SKM-1 treated with dmso at 0.1 percent for 144 hours (cell line): ENCODE results near the gene THUMPD3.

Source experiments
- DNase-seq: peaks from one replicate; lab custom pipeline; 2025; ENCODE audit not compliant: unreplicated experiment; lab: John Stamatoyannopoulos, UW

The THUMPD3 gene

GRCh38 chr3:9362731-9363530 is at the start of gene THUMPD3:
Gene THUMPD3, plus strand, starts transcription at chr3:9363054. Its CDS starts 2,015 bp downstream, at chr3:9365069.
- DNase-seq = peak; percentile 94

- DNase-seq = no peak
These were observed 48.1 kb upstream of the THUMPD3 start for GRCh38 chr3:9314796-9315195.

- DNase-seq = no peak
These were observed 45.9 kb upstream of the THUMPD3 start for GRCh38 chr3:9316881-9317361.

GRCh38 chr3:9322780-9323179 is 40.1 kb upstream of the THUMPD3 start:
- no peak for DNase-seq

- DNase-seq = no peak
These were observed 37.9 kb upstream of the THUMPD3 start for GRCh38 chr3:9324944-9325343.

GRCh38 chr3:9327578-9327977 is 35.3 kb upstream of the THUMPD3 start:
- DNase-seq = no peak

GRCh38 chr3:9330166-9330703 is 32.6 kb upstream of the THUMPD3 start:
- no peak for DNase-seq

- no peak for DNase-seq
These were observed 31.7 kb upstream of the THUMPD3 start for GRCh38 chr3:9331171-9331570.

GRCh38 chr3:9332250-9333030 is 30.4 kb upstream of the THUMPD3 start:
- DNase-seq = no peak

GRCh38 chr3:9339761-9340471 is 22.9 kb upstream of the THUMPD3 start:
- DNase-seq = no peak

GRCh38 chr3:9340472-9340902 is 22.4 kb upstream of the THUMPD3 start:
- no peak for DNase-seq

GRCh38 chr3:9342696-9343095 is 20.2 kb upstream of the THUMPD3 start:
- DNase-seq = no peak

GRCh38 chr3:9343115-9343514 is 19.7 kb upstream of the THUMPD3 start:
- no peak for DNase-seq

- DNase-seq = no peak
These were observed 17.8 kb upstream of the THUMPD3 start for GRCh38 chr3:9345041-9345440.

GRCh38 chr3:9346141-9346540 is 16.7 kb upstream of the THUMPD3 start:
- DNase-seq = no peak

GRCh38 chr3:9347081-9347480 is 15.8 kb upstream of the THUMPD3 start:
- DNase-seq = no peak

- DNase-seq = no peak
These were observed 15.0 kb upstream of the THUMPD3 start for GRCh38 chr3:9347887-9348286.

- no peak for DNase-seq
These were observed 13.3 kb upstream of the THUMPD3 start for GRCh38 chr3:9349321-9350117.

GRCh38 chr3:9351709-9352126 is 11.1 kb upstream of the THUMPD3 start:
- DNase-seq = no peak
